Activated T-cell treated with anti-CD3 and anti-CD28 coated beads, Interleukin-2, amount 50 U/mL, for 4 hours (primary cell): ENCODE measurements around the gene TBATA. TPM values are rescaled to one million over a fixed set of nuclear protein-coding genes. Genes with fewer than 3 reads are reported as not detected.
"Not testable (repeated sequence)": the region's sequence is repeated elsewhere in the genome, so short reads cannot be mapped to it uniquely, and the experiment has no call there.

ENCODE experiments used
- ATAC-seq, 2 donors: fragments of 200-7000 bp; cut with Tn5 transposase; one replicate each; pipeline ENCODE4 v1.10.0; 2021
- DNase-seq: peaks from one replicate; pipeline ENCODE4 v3.0.0-alpha.2; 2020
- H3K27me3 Mint-ChIP-seq: one replicate; pipeline ENCODE4 v1.8.0; 2021; ENCODE audit warnings: low read depth, mixed read lengths
- H3K36me3 Mint-ChIP-seq: one replicate; pipeline ENCODE4 v1.8.0; 2022; ENCODE audit warnings: mixed read lengths; ENCODE audit not compliant: insufficient read depth
- H3K4me1 Mint-ChIP-seq: one replicate; pipeline ENCODE4 v1.8.0; 2021; ENCODE audit warnings: low read depth, mixed read lengths
- H3K4me3 Mint-ChIP-seq: one replicate; pipeline ENCODE4 v1.8.0; 2021; ENCODE audit warnings: mild to moderate bottlenecking, moderate library complexity, mixed read lengths
- H3K9me3 Mint-ChIP-seq: one replicate; pipeline ENCODE4 v1.8.0; 2021; ENCODE audit warnings: mixed read lengths
- total RNA-seq, 3 donors: library from RNA; stranded (reverse); gene quantifications; one replicate each; pipeline ENCODE4 v1.2.1, GENCODE V29; 2021

The TBATA gene
- total RNA-seq, 3 donors from 2014 or later, result not detected

GRCh38 chr10:70778267-70778924 lies 6.8 kb downstream of the TBATA start:
- Mint-ChIP-seq H3K4me1 (no peaks in the 10 kb centered on the region), H3K36me3 (no peaks in the 10 kb centered on the region), H3K4me3 (no peak overlapping the region), H3K27me3 (peaks cover 4% of the 10 kb centered on the region), H3K9me3 (no peaks in the 10 kb centered on the region)
- no peak for DNase-seq
- no peak for ATAC-seq

- H3K4me3 Mint-ChIP-seq, result no peak overlapping the region
- no peaks in the 10 kb centered on the region for H3K4me1 Mint-ChIP-seq
- DNase-seq (no peak), ATAC-seq (no peak)
- H3K27me3 Mint-ChIP-seq, result peaks cover 1% of the 10 kb centered on the region
- H3K36me3 Mint-ChIP-seq, result no peaks in the 10 kb centered on the region
- no peaks in the 10 kb centered on the region for H3K9me3 Mint-ChIP-seq
Measured at GRCh38 chr10:70777063-70777875, 7.9 kb downstream of the TBATA start.

GRCh38 chr10:70776455-70777005 lies 8.6 kb downstream of the TBATA start:
- no peak for DNase-seq
- H3K4me3 Mint-ChIP-seq, result no peak overlapping the region
- no peaks in the 10 kb centered on the region for H3K9me3 Mint-ChIP-seq
- no peaks in the 10 kb centered on the region for H3K4me1 Mint-ChIP-seq
- ATAC-seq, result no peak
- H3K36me3 Mint-ChIP-seq, result no peaks in the 10 kb centered on the region
- H3K27me3 Mint-ChIP-seq, result peaks cover 1% of the 10 kb centered on the region

GRCh38 chr10:70775679-70776454 lies 9.3 kb downstream of the TBATA start:
- no peaks in the 10 kb centered on the region for H3K4me1 Mint-ChIP-seq
- no peak overlapping the region for H3K4me3 Mint-ChIP-seq
- DNase-seq, result no peak
- peaks cover 1% of the 10 kb centered on the region for H3K27me3 Mint-ChIP-seq
- H3K9me3 Mint-ChIP-seq, result no peaks in the 10 kb centered on the region
- ATAC-seq, result no peak
- H3K36me3 Mint-ChIP-seq, result no peaks in the 10 kb centered on the region

GRCh38 chr10:70774810-70775678 lies 10.1 kb downstream of the TBATA start:
- Mint-ChIP-seq H3K27me3 (peaks cover 1% of the 10 kb centered on the region), H3K4me1 (no peaks in the 10 kb centered on the region), H3K9me3 (no peaks in the 10 kb centered on the region), H3K36me3 (no peaks in the 10 kb centered on the region), H3K4me3 (no peak overlapping the region)
- ATAC-seq (no peak), DNase-seq (no peak)

- Mint-ChIP-seq H3K27me3 (peaks cover 1% of the 10 kb centered on the region), H3K36me3 (no peaks in the 10 kb centered on the region), H3K9me3 (no peaks in the 10 kb centered on the region), H3K4me1 (no peaks in the 10 kb centered on the region), H3K4me3 (no peak overlapping the region)
- DNase-seq, result no peak
- no peak for ATAC-seq
Measured at GRCh38 chr10:70773965-70774809, 11.0 kb downstream of the TBATA start.

GRCh38 chr10:70773461-70773860 lies 11.7 kb downstream of the TBATA start:
- no peak overlapping the region for H3K4me3 Mint-ChIP-seq
- no peak for DNase-seq
- H3K4me1 Mint-ChIP-seq, result no peaks in the 10 kb centered on the region
- no peaks in the 10 kb centered on the region for H3K9me3 Mint-ChIP-seq
- H3K36me3 Mint-ChIP-seq, result no peaks in the 10 kb centered on the region
- ATAC-seq, result no peak
- H3K27me3 Mint-ChIP-seq, result peaks cover 1% of the 10 kb centered on the region

GRCh38 chr10:70772627-70773026 lies 12.6 kb downstream of the TBATA start:
- no peaks in the 10 kb centered on the region for H3K4me1 Mint-ChIP-seq
- no peak overlapping the region for H3K4me3 Mint-ChIP-seq
- DNase-seq (no peak), ATAC-seq (no peak)
- H3K27me3 Mint-ChIP-seq, result peaks cover 1% of the 10 kb centered on the region
- H3K36me3 Mint-ChIP-seq, result no peaks in the 10 kb centered on the region
- no peaks in the 10 kb centered on the region for H3K9me3 Mint-ChIP-seq

- no peaks in the 10 kb centered on the region for H3K36me3 Mint-ChIP-seq
- H3K9me3 Mint-ChIP-seq, result no peaks in the 10 kb centered on the region
- DNase-seq (no peak), ATAC-seq (no peak)
- peaks cover 1% of the 10 kb centered on the region for H3K27me3 Mint-ChIP-seq
- H3K4me1 Mint-ChIP-seq, result no peaks in the 10 kb centered on the region
- no peak overlapping the region for H3K4me3 Mint-ChIP-seq
Measured at GRCh38 chr10:70771311-70772194, 13.6 kb downstream of the TBATA start.

- not testable (repeated sequence) for DNase-seq, ATAC-seq, H3K36me3 Mint-ChIP-seq, H3K4me1 Mint-ChIP-seq, H3K4me3 Mint-ChIP-seq, H3K9me3 Mint-ChIP-seq, H3K27me3 Mint-ChIP-seq
Measured at GRCh38 chr10:70770516-70770915, 14.7 kb downstream of the TBATA start.

GRCh38 chr10:70770001-70770400 lies 15.2 kb downstream of the TBATA start:
- peaks cover 1% of the 10 kb centered on the region for H3K27me3 Mint-ChIP-seq
- H3K9me3 Mint-ChIP-seq, result no peaks in the 10 kb centered on the region
- ATAC-seq (no peak), DNase-seq (no peak)
- no peaks in the 10 kb centered on the region for H3K36me3 Mint-ChIP-seq
- H3K4me1 Mint-ChIP-seq, result no peaks in the 10 kb centered on the region
- H3K4me3 Mint-ChIP-seq, result no peak overlapping the region

- Mint-ChIP-seq H3K36me3 (no peaks in the 10 kb centered on the region), H3K4me1 (no peaks in the 10 kb centered on the region), H3K27me3 (no peaks in the 10 kb centered on the region), H3K4me3 (no peak overlapping the region), H3K9me3 (no peaks in the 10 kb centered on the region)
- no peak for ATAC-seq
- no peak for DNase-seq
Measured at GRCh38 chr10:70769121-70769520, 16.1 kb downstream of the TBATA start.
